Osteoblast (primary cell): ENCODE measurements around the gene PRKCA. TPM values are rescaled to one million over a fixed set of nuclear protein-coding genes. Genes with fewer than 3 reads are reported as not detected.
A peak's percentile ranks its signal among the peaks of the same experiment; 100 is the strongest.

Experiments
- DNase-seq: peaks from one replicate; pipeline ENCODE4 v3.0.0; 2011; ENCODE audit warnings: low spot score, mixed read lengths; ENCODE audit not compliant: insufficient read length; ENCODE audit errors: missing footprints
- H2AFZ ChIP-seq: 2 replicates; pipeline ENCODE4 v1.6.0; 2011; ENCODE audit warnings: mild to moderate bottlenecking, low read length
- H3K27ac ChIP-seq: 2 replicates; pipeline ENCODE4 v1.5.1; 2011; ENCODE audit warnings: mild to moderate bottlenecking, low read depth, low read length, moderate library complexity
- H3K27me3 ChIP-seq: 2 replicates; pipeline ENCODE4 v1.6.0; 2012; ENCODE audit warnings: mild to moderate bottlenecking, control low read depth, inconsistent platforms, low read length, moderate library complexity; ENCODE audit not compliant: insufficient read depth
- H3K36me3 ChIP-seq: 2 replicates; pipeline ENCODE4 v1.5.1; 2011; ENCODE audit warnings: mild to moderate bottlenecking, low read length, control low read depth, moderate library complexity; ENCODE audit not compliant: insufficient read depth
- H3K4me1 ChIP-seq: 2 replicates; pipeline ENCODE4 v1.5.1; 2011; ENCODE audit warnings: mild to moderate bottlenecking, low read length, control low read depth, moderate library complexity; ENCODE audit not compliant: insufficient read depth
- H3K4me2 ChIP-seq: 2 replicates; pipeline ENCODE4 v1.6.0; 2011; ENCODE audit warnings: mild to moderate bottlenecking, low read length; ENCODE audit not compliant: insufficient read depth
- H3K4me3 ChIP-seq: fragments of 200-600 bp; sonication (generic); 3 replicates; pipeline ENCODE4 v1.5.1; 2012; ENCODE audit warnings: mild to moderate bottlenecking, low read length, inconsistent platforms; ENCODE audit not compliant: insufficient read depth
- H3K79me2 ChIP-seq: 2 replicates; pipeline ENCODE4 v1.6.0; 2012; ENCODE audit warnings: mild to moderate bottlenecking, low read length, control low read depth, inconsistent platforms; ENCODE audit not compliant: insufficient read depth
- H3K9me3 ChIP-seq: 2 replicates; pipeline ENCODE4 v1.5.1; 2011; ENCODE audit warnings: low read depth, low read length, control low read depth
- H4K20me1 ChIP-seq: 2 replicates; pipeline ENCODE4 v1.6.0; 2012; ENCODE audit warnings: mild to moderate bottlenecking, low read length, control low read depth; ENCODE audit not compliant: insufficient read depth
- total RNA-seq: library from RNA; depleted of rRNA; stranded (reverse); fragments of >200 nt; gene quantifications from 2 replicates; pipeline ENCODE4 v1.2.3, GENCODE V29; 2012
- TF ChIP-seq, protein P1 (sequence below): IDR thresholded peaks from 2 replicates; pipeline ENCODE4 v1.5.1; 2011; ENCODE audit warnings: mild to moderate bottlenecking, low read depth, low read length, moderate library complexity; ENCODE audit errors: extremely low read depth

Gene PRKCA
- total RNA-seq, 1 donor: 46.0 TPM

DNA sequence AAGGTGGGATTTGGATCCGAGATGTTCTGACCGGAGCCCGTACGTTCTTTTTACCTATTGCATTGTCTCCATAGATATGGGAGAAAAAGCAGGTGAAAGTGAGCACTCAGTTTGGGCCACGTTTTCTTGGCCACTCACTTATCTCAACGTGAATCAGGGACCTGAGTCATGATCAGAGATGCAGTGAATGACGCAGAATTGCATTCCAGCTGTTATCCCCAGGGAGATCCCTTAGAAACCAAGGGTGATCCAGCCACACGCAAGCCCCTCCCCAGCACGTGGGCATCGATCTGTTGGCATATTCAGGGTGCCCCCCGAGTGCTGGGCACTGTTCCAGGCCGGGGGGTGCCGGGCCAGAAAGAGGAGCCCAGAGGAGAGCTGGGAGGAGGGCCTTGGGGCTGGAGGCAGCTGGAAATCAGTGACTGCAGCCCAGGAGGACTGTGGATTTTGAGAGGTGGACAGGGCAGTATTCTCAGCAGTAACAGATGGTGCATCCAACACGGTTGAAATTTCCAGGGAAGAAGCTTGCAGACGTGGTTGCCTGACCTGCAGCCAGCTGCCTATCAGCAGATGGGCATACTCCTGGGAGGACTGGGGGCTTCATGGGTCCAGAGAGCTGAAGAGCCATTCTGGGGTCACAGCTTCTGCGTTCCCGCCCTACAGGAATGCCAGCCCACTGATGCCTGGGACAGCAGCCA is 445.3 kb downstream of the PRKCA start:
- DNase-seq: peak; percentile 96
- TF ChIP-seq, protein P1, sequence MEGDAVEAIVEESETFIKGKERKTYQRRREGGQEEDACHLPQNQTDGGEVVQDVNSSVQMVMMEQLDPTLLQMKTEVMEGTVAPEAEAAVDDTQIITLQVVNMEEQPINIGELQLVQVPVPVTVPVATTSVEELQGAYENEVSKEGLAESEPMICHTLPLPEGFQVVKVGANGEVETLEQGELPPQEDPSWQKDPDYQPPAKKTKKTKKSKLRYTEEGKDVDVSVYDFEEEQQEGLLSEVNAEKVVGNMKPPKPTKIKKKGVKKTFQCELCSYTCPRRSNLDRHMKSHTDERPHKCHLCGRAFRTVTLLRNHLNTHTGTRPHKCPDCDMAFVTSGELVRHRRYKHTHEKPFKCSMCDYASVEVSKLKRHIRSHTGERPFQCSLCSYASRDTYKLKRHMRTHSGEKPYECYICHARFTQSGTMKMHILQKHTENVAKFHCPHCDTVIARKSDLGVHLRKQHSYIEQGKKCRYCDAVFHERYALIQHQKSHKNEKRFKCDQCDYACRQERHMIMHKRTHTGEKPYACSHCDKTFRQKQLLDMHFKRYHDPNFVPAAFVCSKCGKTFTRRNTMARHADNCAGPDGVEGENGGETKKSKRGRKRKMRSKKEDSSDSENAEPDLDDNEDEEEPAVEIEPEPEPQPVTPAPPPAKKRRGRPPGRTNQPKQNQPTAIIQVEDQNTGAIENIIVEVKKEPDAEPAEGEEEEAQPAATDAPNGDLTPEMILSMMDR: no peak
- no peak overlapping the region for H3K4me3 ChIP-seq
- peaks cover 37% of the 10 kb centered on the region for H3K36me3 ChIP-seq
- no peaks in the 10 kb centered on the region for H3K9me3 ChIP-seq
- no peak overlapping the region for H2AFZ ChIP-seq
- H3K4me1 ChIP-seq: peaks cover 20% of the 10 kb centered on the region
- H3K4me2 ChIP-seq: no peak overlapping the region
- H3K79me2 ChIP-seq: no peaks in the 10 kb centered on the region
- peak overlapping the region; percentile 83 for H3K27ac ChIP-seq
- peaks cover 4% of the 10 kb centered on the region for H4K20me1 ChIP-seq
- no peaks in the 10 kb centered on the region for H3K27me3 ChIP-seq

DNA sequence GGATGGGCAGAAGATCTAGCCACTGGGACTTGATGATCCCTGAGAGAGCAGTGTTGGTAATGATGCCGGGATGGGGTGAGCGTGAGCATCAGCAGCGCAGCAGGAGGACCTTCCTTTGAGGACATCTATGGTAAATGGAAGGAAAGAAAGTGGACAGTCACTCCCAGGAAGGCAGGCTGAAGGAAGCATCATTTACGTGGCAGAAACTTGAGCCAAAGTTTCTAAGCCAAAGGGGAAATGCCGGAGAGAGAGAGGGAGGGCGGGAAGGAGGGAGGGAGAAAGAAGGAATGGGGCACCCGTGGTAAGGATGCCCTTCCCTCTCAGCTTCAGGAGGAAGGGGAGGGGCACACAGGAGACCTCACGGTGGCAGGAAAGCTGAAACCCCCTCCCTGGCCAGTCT is 446.2 kb downstream of the PRKCA start:
- Histone ChIP-seq H4K20me1 (peaks cover 2% of the 10 kb centered on the region), H3K9me3 (no peaks in the 10 kb centered on the region), H3K27me3 (no peaks in the 10 kb centered on the region), H3K27ac (peak overlapping the region; percentile 83), H2AFZ (no peak overlapping the region), H3K4me3 (no peak overlapping the region), H3K4me2 (no peak overlapping the region), H3K4me1 (peaks cover 20% of the 10 kb centered on the region), H3K36me3 (peaks cover 29% of the 10 kb centered on the region), H3K79me2 (no peaks in the 10 kb centered on the region)
- DNase-seq: no peak
- TF ChIP-seq, protein P1: no peak

DNA sequence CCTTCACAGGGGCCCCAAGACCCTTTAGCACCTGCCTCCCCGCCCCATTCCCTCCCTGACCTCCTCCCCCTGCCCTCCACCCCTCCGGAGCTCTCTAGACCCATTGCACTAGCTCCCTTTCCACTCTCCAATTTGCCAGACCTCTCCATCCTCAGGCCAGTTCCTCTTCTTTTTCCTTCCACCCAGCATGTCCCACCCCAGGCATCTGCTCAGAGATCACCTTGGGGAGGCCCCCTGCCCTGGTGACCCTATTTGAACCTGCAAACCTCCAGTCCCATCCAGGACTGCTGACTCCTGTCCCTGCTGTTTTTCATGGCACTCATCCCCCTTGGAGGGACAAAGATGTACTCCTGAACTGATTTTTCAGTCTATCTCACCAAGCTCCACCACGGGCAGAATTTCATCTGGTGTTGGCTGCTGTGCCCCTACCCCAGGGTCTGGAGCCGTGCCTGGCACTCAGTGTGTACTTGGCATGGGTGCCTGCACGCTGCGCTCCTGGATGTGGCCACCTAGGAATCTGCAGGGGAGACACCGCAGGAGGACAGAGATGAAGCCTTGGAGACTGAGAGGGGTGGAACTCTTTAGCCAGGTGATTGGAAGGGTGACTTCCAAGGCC is 446.9 kb downstream of the PRKCA start:
- Histone ChIP-seq H3K4me1 (peaks cover 20% of the 10 kb centered on the region), H3K9me3 (no peaks in the 10 kb centered on the region), H3K4me3 (no peak overlapping the region), H3K27me3 (no peaks in the 10 kb centered on the region), H2AFZ (no peak overlapping the region), H3K36me3 (peaks cover 29% of the 10 kb centered on the region), H3K79me2 (no peaks in the 10 kb centered on the region), H3K27ac (no peak overlapping the region), H4K20me1 (no peaks in the 10 kb centered on the region), H3K4me2 (no peak overlapping the region)
- TF ChIP-seq, protein P1: no peak
- no peak for DNase-seq

DNA sequence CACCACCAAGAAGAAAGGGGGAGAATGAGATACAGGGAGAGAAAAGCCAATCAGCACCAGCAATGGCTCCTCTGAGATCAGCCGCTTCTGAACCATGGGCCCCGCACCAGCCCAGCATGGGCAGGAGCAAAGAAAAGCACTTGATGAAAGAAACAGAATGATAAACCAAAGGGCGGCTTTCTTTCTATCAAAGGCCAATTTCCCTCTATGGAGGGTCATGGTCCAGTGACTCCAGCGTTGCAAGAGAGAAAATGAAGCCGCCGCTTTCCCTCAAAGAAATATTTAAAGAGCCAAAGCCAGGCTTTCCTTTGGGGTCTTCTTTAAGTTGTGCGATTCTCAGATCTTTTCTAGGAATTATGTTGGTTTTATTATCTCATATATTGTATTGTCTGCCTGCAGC is 447.7 kb downstream of the PRKCA start:
- TF ChIP-seq, protein P1: no peak
- H3K79me2 ChIP-seq: no peaks in the 10 kb centered on the region
- H3K4me1 ChIP-seq: peaks cover 20% of the 10 kb centered on the region
- H3K36me3 ChIP-seq: peaks cover 26% of the 10 kb centered on the region
- DNase-seq: no peak
- H2AFZ ChIP-seq: no peak overlapping the region
- no peaks in the 10 kb centered on the region for H3K27me3 ChIP-seq
- no peaks in the 10 kb centered on the region for H3K9me3 ChIP-seq
- H3K4me3 ChIP-seq: no peak overlapping the region
- H3K27ac ChIP-seq: no peak overlapping the region
- no peak overlapping the region for H3K4me2 ChIP-seq
- H4K20me1 ChIP-seq: no peaks in the 10 kb centered on the region
